DND-41 (cell line): Measurements from ENCODE around the gene CRYL1.
A peak's percentile ranks its signal among the peaks of the same experiment; 100 is the strongest.

Experiments
- ATAC-seq: fragments of 200-7000 bp; cut with Tn5 transposase; 3 replicates; pipeline ENCODE4 v1.9.1; 2021; ENCODE audit warnings: low read depth; ENCODE audit not compliant: insufficient read depth
- DNase-seq: peaks from one replicate; pipeline ENCODE4 v3.0.0-alpha.2; 2020
- H2AFZ ChIP-seq: 2 replicates; pipeline ENCODE4 v1.6.0; 2012; ENCODE audit warnings: low read depth, low read length
- H3K27ac ChIP-seq: 2 replicates; pipeline ENCODE4 v1.5.1; 2012; ENCODE audit warnings: low read length, inconsistent platforms
- H3K27me3 ChIP-seq: fragments of 200-600 bp; sonication (generic); 2 replicates; pipeline ENCODE4 v1.6.0; 2012; ENCODE audit warnings: low read length, mild to moderate bottlenecking, inconsistent platforms; ENCODE audit not compliant: insufficient read depth, poor library complexity
- H3K36me3 ChIP-seq: 2 replicates; pipeline ENCODE4 v1.5.1; 2012; ENCODE audit warnings: low read length, inconsistent platforms; ENCODE audit not compliant: insufficient read depth
- H3K4me1 ChIP-seq: 2 replicates; pipeline ENCODE4 v1.5.1; 2012; ENCODE audit warnings: mild to moderate bottlenecking, low read length; ENCODE audit not compliant: insufficient read depth
- H3K4me2 ChIP-seq: 2 replicates; pipeline ENCODE4 v1.6.0; 2012; ENCODE audit warnings: mild to moderate bottlenecking, moderate library complexity, low read length, inconsistent platforms; ENCODE audit not compliant: insufficient read depth
- H3K4me3 ChIP-seq, 2 experiments: fragments of 200-600 bp in 1 of 2; shearing (Covaris generic) in 1 of 2; 2 replicates each; pipeline ENCODE4 v1.5.1; 2012 to 2016; ENCODE audit warnings: inconsistent platforms in 2 of 2, low read length in 2 of 2, mild to moderate bottlenecking in 2 of 2, low read depth in 1 of 2, moderate library complexity in 1 of 2
- H3K79me2 ChIP-seq: 2 replicates; pipeline ENCODE4 v1.6.0; 2012; ENCODE audit warnings: low read length, inconsistent platforms; ENCODE audit not compliant: insufficient read depth
- H3K9ac ChIP-seq: 2 replicates; pipeline ENCODE4 v1.6.0; 2012; ENCODE audit warnings: low read depth, mild to moderate bottlenecking, inconsistent platforms, low read length, moderate library complexity
- H3K9me3 ChIP-seq: 2 replicates; pipeline ENCODE4 v1.5.1; 2012; ENCODE audit warnings: low read length, moderate library complexity, mild to moderate bottlenecking, inconsistent platforms; ENCODE audit not compliant: insufficient read depth, severe bottlenecking
- H4K20me1 ChIP-seq: 2 replicates; pipeline ENCODE4 v1.6.0; 2012; ENCODE audit warnings: low read length; ENCODE audit not compliant: insufficient read depth
- CTCF ChIP-seq: IDR thresholded peaks from 2 replicates; pipeline ENCODE4 v1.5.1; 2012; ENCODE audit warnings: borderline replicate concordance, low read length, moderate library complexity, mild to moderate bottlenecking; ENCODE audit not compliant: poor library complexity, severe bottlenecking; ENCODE audit errors: extremely low read depth
- EZH2 ChIP-seq: IDR thresholded peaks from 3 replicates; pipeline ENCODE4 v1.6.1; 2012; ENCODE audit warnings: borderline replicate concordance, low read depth, mild to moderate bottlenecking, moderate library complexity, low read length, inconsistent platforms; ENCODE audit not compliant: severe bottlenecking

CRYL1 gene

GRCh38 chr13:20401931-20402856, 123.5 kb downstream of the CRYL1 start:
- Histone ChIP-seq H3K4me2 (no peak overlapping the region), H3K27ac (no peak overlapping the region), H3K79me2 (no peaks in the 10 kb centered on the region), H3K27me3 (no peaks in the 10 kb centered on the region), H3K9ac (no peak overlapping the region), H3K4me1 (no peaks in the 10 kb centered on the region; the same call in 1 of the 2 replicates), H2AFZ (no peak overlapping the region), H3K9me3 (no peaks in the 10 kb centered on the region), H3K4me3 (no peak overlapping the region), H3K36me3 (no peaks in the 10 kb centered on the region), H4K20me1 (no peaks in the 10 kb centered on the region)
- DNase-seq (no peak), ATAC-seq (peak; percentile 31; the same call in 1 of the 3 replicates)
- TF ChIP-seq EZH2 (no peak), CTCF (no peak)

- Histone ChIP-seq H3K27ac (no peak overlapping the region), H3K4me2 (no peak overlapping the region)
- no peak for ATAC-seq
These were observed 124.1 kb downstream of the CRYL1 start for GRCh38 chr13:20401531-20401930.

GRCh38 chr13:20400774-20401173, 124.9 kb downstream of the CRYL1 start:
- no peaks in the 10 kb centered on the region for H3K36me3 ChIP-seq
- ATAC-seq: no peak
- H3K4me1 ChIP-seq: no peaks in the 10 kb centered on the region; the same call in 1 of the 2 replicates
- H3K4me3 ChIP-seq: no peak overlapping the region
- no peaks in the 10 kb centered on the region for H4K20me1 ChIP-seq
- TF ChIP-seq EZH2: no peak
- TF ChIP-seq CTCF: no peak
- no peak overlapping the region for H3K9ac ChIP-seq
- H3K79me2 ChIP-seq: no peaks in the 10 kb centered on the region
- no peak overlapping the region for H3K4me2 ChIP-seq
- no peaks in the 10 kb centered on the region for H3K9me3 ChIP-seq
- H3K27me3 ChIP-seq: no peaks in the 10 kb centered on the region
- H2AFZ ChIP-seq: no peak overlapping the region
- no peak overlapping the region for H3K27ac ChIP-seq
- DNase-seq: no peak

More at GRCh38 chr13:20401531-20401930, 124.1 kb downstream of the CRYL1 start:
- no peak overlapping the region for H3K9ac ChIP-seq
- H3K36me3 ChIP-seq: no peaks in the 10 kb centered on the region
- H3K27me3 ChIP-seq: no peaks in the 10 kb centered on the region
- no peaks in the 10 kb centered on the region for H3K79me2 ChIP-seq
- no peak for DNase-seq
- H4K20me1 ChIP-seq: no peaks in the 10 kb centered on the region
- H3K4me1 ChIP-seq: no peaks in the 10 kb centered on the region; the same call in 1 of the 2 replicates
- TF ChIP-seq CTCF: no peak
- TF ChIP-seq EZH2: no peak
- no peak overlapping the region for H2AFZ ChIP-seq
- no peaks in the 10 kb centered on the region for H3K9me3 ChIP-seq
- H3K4me3 ChIP-seq: no peak overlapping the region
